Ovary (tissue), 3 donors: ENCODE data around the gene GK.

ENCODE experiments used
- EP300 ChIP-seq: sonication (generic); formaldehyde crosslinking; IDR thresholded peaks from one replicate; pipeline ENCODE4 v1.6.1; 2017; ENCODE audit warnings: antibody characterized with exemption
- POLR2A ChIP-seq: fragments of 450-650 bp; IDR thresholded peaks from one replicate; pipeline ENCODE4 v1.6.1; 2017; ENCODE audit warnings: antibody characterized with exemption, mild to moderate bottlenecking, moderate library complexity
- TF ChIP-seq, protein P1 (sequence below), 3 donors: fragments of 450-650 bp in 2 of 3; fragments of 200-600 bp in 1 of 3; IDR thresholded peaks; one replicate each; pipeline versions ENCODE4 v1.5.1 to v1.8.0; 2016 to 2022; ENCODE audit warnings: antibody characterized with exemption in 3 of 3, mild to moderate bottlenecking in 1 of 3
- donor health status: DM: no; HTN: no; CAD: no.

DNA sequence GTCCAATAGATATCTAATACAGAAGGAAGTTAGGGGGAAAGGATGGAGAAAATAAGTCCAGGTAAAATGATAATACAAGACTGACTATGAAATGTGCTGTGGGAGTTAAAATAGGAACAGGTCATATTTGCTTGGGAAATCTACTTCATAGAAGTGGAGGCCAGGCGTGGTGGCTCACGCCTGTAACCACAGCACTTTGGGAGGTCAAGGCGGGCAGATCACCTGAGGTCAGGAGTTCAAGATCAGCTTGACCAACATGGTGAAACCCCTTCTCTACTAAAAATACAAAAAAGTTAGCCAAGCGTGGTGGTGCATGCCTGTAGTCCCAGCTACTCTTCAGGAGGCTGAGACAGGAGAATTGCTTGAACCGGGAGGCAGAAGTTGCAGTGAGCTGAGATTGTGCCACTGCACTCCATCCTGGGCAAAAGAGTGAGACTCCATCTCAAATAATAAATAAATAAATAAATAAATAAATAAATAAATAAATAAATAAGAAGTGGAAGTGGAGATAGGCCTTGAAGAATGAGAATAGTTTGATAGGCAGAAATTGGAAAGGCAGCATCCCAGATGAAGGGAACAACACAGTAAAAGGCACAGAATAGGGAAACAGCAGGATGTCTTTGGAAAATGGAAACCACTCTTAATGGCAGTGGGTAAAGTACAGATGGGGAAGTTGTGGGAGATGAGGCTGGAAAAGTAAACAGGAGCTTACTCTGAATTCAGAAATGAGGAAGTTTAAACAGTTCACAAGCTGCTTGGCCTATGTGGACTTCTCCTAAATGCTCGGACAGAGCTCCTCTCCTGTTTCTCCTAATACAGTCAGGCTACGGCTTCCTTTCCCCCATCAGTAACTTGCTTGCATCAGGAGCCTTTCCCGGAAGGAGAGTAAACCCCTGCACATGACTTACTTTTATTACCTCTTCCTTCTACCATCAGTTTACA is 15.1 kb upstream of the GK start:
- TF ChIP-seq, protein P1, sequence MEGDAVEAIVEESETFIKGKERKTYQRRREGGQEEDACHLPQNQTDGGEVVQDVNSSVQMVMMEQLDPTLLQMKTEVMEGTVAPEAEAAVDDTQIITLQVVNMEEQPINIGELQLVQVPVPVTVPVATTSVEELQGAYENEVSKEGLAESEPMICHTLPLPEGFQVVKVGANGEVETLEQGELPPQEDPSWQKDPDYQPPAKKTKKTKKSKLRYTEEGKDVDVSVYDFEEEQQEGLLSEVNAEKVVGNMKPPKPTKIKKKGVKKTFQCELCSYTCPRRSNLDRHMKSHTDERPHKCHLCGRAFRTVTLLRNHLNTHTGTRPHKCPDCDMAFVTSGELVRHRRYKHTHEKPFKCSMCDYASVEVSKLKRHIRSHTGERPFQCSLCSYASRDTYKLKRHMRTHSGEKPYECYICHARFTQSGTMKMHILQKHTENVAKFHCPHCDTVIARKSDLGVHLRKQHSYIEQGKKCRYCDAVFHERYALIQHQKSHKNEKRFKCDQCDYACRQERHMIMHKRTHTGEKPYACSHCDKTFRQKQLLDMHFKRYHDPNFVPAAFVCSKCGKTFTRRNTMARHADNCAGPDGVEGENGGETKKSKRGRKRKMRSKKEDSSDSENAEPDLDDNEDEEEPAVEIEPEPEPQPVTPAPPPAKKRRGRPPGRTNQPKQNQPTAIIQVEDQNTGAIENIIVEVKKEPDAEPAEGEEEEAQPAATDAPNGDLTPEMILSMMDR (IDR thresholded peaks at IDR 0.05): no peak
- TF ChIP-seq POLR2A (no peak), EP300 (no peak)
